GM19351 (cell line): ENCODE results near the gene PPDPF.
A peak's percentile ranks its signal among the peaks of the same experiment; 100 is the strongest.

Experiments
- ATAC-seq: cut with Tn5 transposase; IDR thresholded peaks from one replicate; pipeline ENCODE4 v1.9.1; 2021; ENCODE audit warnings: mild to moderate bottlenecking, moderate library complexity; ENCODE audit not compliant: unreplicated experiment

PPDPF gene

DNA sequence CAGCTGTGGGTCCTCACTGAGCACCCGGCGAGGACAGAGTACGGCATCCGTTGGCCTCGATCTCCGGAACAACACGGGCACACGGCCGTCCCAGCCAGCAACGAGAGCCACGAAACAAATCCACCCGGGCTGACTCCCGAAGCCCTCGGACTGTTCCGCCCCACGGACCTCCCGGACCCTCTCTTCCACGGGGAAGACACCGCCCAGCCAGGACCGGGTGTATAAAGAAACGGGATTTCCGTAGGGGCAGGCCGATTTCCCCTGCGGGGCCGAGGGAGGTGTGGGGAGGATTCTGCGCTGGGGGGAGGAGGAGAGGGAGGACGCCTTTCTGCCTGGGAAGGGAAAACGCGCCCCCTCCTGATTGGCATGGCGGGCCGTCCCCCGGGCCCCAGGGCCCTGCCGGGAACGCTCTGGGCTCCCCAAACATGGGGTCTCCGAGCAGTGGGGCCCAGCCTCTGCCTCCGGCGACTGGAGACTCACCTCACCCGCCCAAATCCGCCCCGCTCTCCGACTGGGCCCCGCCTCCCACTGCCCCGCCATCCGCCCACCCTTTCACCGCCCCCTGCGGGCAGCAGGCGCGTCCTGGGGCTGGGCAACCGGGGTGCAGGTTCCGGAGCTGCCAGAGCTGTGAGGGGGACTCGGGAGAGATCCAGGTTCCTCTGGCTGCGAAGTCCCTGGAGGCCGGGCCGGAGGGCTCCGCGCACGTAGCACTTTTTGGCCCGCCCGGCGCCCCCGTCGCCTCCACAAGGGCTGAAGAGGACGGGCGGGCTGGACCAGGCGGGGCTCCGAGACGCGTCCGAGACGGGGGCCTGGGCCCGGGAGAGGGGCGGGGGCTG lies 679 bp upstream of the PPDPF start:
- peak; percentile 45 for ATAC-seq

DNA sequence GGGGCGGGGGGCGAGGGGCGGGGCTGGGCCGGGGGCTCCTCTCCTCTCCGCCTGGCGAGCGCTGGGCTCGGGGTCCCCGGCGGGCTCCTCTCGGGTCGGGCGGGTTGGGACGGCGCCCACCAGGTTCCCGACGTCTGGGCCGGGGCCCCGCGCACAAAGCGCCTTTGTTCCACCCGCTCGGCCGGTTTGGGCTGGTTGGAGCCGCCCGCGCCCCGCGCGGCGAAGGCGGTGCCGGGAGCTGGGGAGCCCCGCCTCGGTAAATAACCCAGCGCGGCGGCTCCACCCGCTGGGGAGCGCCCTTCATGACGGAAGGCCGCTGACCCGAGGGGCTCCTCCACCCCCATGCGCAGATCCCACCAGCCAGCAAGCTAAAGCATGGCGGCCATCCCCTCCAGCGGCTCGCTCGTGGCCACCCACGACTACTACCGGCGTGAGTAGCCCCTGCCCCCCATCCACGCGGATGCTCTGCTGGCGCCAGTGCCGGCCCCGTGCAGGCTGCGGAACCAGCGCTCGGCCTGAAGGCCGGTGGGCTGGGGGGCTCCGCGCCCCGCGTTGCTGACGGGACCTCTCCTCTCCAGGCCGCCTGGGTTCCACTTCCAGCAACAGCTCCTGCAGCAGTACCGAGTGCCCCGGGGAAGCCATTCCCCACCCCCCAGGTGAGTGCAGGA lies 503 bp downstream of the PPDPF start:
- peak; percentile 63 for ATAC-seq

DNA sequence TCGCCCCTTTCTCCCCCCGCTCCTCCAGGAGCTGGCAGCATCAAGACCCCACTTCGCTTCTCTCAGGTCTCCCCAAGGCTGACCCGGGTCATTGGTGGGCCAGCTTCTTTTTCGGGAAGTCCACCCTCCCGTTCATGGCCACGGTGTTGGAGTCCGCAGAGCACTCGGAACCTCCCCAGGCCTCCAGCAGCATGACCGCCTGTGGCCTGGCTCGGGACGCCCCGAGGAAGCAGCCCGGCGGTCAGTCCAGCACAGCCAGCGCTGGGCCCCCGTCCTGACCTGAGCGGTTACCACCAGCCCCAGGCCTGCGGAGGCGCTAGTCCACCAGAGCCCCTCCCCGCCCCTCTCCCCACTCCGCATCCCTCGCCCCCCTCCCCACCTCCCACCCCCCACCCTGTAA lies 1.0 kb downstream of the PPDPF start:
- ATAC-seq, result no peak

DNA sequence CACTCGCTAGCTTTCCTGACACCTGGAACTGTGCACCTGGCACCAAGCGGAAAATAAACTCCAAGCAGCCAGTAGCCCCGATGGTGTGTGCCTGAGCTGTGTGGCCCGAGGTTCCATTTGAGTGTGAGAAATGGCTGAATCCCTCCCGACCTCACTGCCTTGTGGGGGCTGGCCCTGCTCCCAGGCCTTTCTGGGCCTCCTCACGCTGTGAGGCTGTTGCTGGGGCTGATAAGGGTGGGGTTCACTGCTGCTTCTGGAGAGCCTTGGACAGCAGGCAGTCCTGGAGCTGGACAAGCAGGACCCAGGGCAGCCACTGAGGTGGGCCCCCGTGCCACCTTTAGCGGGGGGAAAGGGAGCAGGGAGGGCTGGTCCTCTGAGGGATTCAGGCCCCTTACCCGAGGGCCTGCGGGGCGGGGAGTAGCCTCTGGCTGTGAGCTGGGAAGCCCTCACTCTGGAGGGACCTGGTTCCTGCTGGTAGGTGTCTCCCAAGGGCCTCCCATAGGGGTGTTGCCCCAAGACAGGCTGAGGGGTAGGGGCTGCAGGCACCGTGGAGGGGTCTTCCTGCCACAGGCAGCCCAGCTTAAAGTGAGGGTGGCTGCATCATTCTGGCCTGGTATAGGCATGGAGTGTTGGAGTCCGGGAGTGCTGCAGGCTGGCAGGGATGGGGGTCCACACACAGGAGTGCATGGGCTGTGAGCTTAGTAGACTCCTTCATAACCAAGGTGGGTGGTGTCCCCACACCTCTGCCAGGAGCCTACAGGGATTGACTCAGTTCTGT lies 1.7 kb downstream of the PPDPF start:
- ATAC-seq, result no peak

DNA sequence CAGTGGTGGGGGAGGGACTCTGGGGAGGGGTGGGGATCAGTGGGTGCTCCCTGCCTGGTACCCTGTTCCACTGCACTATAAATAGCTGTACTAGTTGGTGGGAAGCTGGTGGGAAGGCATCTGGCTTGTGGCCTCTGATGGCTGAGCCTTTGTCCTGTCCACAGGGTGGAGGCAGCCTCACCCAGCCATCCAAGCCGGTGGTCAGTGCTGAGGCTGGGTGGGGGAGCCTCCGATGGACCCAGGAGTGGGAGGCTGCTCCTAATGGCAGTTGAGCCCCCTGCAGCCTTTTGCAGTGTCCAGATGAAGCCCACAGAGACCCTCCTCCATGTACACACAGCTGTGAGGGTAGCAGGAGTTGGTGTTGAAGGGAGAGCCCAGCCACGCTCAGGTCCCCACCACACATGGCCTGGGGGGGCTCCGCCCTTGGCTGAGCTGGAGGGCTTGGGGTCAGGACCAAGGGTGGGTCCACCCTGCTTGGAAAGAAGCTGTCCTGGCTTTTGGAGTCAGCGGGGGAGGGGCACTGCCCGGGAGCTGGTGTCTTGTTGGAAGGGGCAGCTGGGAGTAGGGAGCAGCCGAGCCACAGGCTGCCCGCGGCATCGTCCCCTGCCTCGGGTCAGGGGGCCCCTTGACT lies 2.5 kb downstream of the PPDPF start:
- ATAC-seq, result no peak

GRCh38 chr20:63525185-63525584 lies 4.6 kb downstream of the PPDPF start:
- no peak for ATAC-seq

GRCh38 chr20:63525971-63526370 lies 5.4 kb downstream of the PPDPF start:
- ATAC-seq, result no peak

DNA sequence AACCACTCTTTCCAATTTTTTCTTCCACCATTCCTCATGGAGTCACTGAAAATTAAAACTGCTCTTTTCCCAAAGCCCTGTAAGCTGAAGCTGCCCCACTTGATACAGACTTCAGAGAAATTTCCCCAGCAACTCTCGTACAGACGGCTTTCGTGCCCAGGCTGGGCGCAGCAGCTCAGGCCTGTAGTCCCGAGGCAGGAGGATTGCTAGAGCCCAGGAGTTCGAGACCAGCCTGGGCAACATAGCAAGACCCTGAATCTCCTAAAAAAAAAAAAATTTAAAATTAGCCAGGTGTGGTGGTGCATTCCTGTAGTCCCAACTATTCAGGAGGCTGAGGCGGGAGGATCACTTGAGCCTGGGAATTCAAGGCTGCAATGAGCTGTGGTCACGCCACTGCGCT lies 6.6 kb downstream of the PPDPF start:
- ATAC-seq, result no peak

DNA sequence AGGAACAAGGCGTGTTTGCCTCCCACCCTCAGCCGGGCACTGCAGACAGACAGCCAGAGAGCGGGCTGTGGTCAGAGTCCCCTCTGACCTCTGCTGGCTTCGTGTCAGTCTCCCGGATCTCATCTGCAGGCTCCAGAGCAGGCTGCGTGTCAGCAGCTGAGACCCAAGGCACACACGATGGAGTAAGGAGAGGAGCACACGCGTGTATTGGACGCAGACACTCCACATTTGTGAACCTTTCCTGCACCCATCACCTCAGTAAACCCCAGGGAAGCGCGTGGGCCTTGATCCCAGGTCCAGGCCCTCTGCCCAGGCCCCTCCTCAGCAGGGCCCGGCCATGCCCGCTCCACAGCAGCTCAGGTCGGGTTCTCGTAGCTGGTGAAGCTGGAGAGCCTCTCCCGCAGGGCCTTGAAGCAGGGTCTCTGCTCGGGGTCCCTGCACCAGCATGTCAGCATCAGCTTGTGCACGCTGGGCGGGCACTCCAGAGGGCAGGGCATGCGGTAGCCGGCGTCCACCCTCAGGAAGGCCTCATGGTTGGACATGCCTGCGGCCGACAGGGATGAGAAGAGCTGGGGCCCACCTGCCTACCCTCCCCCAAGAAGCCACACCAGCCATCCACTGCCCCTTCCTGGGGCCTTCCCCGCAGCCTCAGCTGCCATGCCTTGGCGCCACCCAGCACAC lies 8.8 kb downstream of the PPDPF start:
- ATAC-seq, result no peak

DNA sequence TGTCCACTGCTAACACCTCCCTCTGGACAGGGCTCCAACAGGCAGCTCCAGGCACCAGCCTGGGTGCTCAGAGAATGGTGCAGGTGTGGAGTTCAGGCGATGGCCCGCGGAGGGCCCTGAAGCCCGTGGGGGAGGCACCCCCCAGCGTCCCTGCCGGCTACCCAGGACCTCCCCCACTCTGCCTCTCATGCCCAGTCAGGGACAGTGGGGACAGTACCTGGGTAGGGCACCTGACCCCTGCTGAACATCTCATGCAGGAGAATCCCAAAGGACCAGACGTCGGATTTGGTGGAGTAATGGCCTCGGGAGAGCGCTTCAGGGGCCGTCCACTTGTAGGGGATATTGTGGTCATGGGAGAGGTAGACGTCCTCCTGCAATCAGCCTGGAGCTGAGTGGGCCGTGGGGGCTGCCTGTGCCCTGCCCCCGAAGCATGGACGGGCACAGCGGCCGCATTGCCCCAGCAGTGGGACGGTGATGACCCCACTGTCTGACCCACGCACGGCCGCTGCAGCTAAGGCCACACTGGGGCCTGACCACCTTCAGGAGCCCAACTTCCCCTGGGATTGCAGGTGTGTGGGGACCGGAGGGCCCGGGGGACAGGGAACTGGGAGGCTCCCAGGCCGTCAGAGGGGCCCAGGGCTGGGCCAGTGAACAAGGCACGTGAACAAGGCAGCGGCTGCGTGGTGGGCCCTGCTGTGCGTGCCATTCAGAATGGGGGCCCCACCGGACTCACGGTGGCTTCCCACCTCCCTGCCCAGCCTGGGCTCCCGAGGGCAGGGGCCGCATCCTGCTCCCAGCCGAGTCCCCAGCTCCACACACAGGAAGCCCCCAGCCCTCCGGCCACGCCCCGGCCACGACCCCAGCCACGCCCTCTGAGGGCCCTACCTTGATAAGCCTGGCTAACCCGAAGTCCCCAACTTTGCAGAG lies 9.6 kb downstream of the PPDPF start:
- ATAC-seq, result no peak

DNA sequence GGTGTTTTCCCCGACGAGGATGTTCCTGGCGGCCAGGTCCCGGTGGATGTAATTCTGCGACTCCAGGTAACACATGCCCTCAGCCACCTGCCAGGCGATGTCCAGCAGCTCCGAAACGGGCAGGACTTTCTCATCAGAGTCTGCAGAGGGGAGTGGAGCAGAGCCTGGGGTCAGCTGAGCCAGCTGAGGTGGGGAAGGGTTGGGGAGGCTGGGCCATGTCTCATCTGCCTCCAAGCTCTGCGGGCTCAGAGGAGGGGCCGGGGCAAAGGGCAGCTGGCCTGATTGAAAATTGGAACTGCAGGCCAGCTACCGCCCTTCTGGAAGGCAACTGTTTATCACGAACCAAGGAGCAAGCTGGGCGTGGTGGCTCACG lies 10.2 kb downstream of the PPDPF start:
- no peak for ATAC-seq

- ATAC-seq, result no peak
These were observed 11.3 kb downstream of the PPDPF start for GRCh38 chr20:63531686-63532448.

- no peak for ATAC-seq
These were observed 11.9 kb downstream of the PPDPF start for GRCh38 chr20:63532449-63532971.

- no peak for ATAC-seq
These were observed 12.8 kb downstream of the PPDPF start for GRCh38 chr20:63533388-63533787.

DNA sequence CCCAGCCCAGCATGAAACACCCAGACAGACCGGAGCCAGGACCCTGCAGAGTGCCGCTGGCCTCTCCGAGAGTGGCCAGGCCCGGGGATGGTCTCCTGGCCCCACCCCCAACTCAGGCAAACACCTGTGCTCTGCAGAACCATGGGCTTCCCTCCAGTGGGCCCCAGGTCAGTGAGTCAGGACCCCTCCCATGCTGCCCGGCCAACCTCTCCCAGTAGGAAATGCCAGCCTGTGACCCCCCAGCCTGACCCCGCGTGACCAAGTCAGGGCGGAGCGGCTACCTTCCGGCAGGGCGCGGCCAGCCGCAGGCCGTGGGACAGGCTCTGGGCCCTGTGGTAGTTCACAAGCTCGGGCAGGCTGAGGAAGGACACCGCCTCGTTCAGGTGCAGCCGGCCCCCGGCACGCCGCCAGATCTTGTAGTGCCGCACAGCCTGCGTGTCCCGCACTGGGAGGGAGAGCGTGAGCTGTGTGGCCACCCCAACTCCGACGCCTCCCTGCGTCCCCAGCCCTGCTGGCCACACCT lies 13.4 kb downstream of the PPDPF start:
- ATAC-seq, result no peak

- no peak for ATAC-seq
These were observed 13.9 kb downstream of the PPDPF start for GRCh38 chr20:63534427-63534830.

GRCh38 chr20:63534831-63535651 lies 14.5 kb downstream of the PPDPF start:
- no peak for ATAC-seq
